Measurements from ENCODE around the gene SEL1L3. TPM values are rescaled to one million over a fixed set of nuclear protein-coding genes. Genes with fewer than 3 reads are reported as not detected.

Gene SEL1L3
- total and polyA plus RNA-seq, 2 donors (not counting 1 experiment from before 2014, with no cell fraction given) = 120 to 280 TPM

DNA sequence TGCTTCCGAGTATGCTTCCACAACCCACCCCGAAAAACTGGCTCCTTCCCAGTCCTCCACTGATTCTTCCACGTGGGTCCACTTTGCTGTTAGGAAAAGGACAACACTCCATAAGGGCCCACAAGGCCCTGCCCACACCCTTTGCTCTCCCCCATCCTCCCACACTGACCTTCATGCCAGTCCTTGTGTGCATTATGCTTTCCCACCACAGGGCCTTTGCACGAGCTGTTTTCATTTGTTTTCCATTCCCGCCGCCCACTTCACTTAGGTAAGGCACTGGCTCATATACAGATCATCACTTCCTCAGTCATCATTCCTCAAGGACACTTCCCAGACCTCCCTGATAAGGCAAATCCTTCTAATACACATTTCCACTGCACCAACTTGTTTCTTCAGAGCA, 16.8 kb upstream of the SEL1L3 start:
- H2AFZ ChIP-seq (ENCODE audit: insufficient read depth, low read depth, low read length, poor library complexity, severe bottlenecking) = no peak overlapping the region
- ChIA-PET POLR2A (interaction anchor here (1.9 to 3.2 kb wide), 2 partner anchors 12 to 34 kb away, joined by 4 to 16 read pairs; partner anchors contain the start of gene SMIM20), CTCF (interaction anchor here (1.2 to 1.9 kb wide), 2 partner anchors 24 to 25 kb away, joined by 4 to 6 read pairs; no protein-coding TSS in a partner anchor)
- no peak overlapping the region for H3K9ac ChIP-seq (ENCODE audit: low read length)
- intact Hi-C loops (cut with micrococcal nuclease) = no loop called here
- ATAC-seq (ENCODE audit: low read depth) = no peak
- no peaks in the 10 kb centered on the region for H3K36me3 ChIP-seq (replicated peaks in 1 of 2; ENCODE audit: control extremely low read depth in 1 of 2, control insufficient read depth in 1 of 2, extremely low read depth in 1 of 2, insufficient read depth in 2 of 2, low read length in 1 of 2)
- no peak for TF ChIP-seq EZH2 (IDR thresholded peaks at IDR 0.05; ENCODE audit: borderline replicate concordance, insufficient read depth, low read depth, low read length, poor library complexity, severe bottlenecking)
- TF ChIP-seq CTCF (IDR thresholded peaks at IDR 0.05) = no peak
- H3K27ac ChIP-seq (ENCODE audit: low read length in 2 of 2) = peak overlapping the region; percentile 70 to 71
- H4K20me1 ChIP-seq (ENCODE audit: control insufficient read depth, insufficient read depth, low read length, poor library complexity, severe bottlenecking) = no peaks in the 10 kb centered on the region
- no peaks in the 10 kb centered on the region for H3K27me3 Mint-ChIP-seq
- H3K4me1 ChIP-seq (ENCODE audit: control insufficient read depth in 2 of 2, insufficient read depth in 2 of 2, low read length in 2 of 2) = peaks cover 70 to 76% of the 10 kb centered on the region in 2 donors
- no peak overlapping the region for H3K4me3 ChIP-seq (ENCODE audit: control extremely low read depth in 1 of 5, extremely low read depth in 1 of 5, insufficient read depth in 1 of 5, low read depth in 2 of 5, low read length in 4 of 5)
- WGBS (ENCODE audit: insufficient coverage) = 89% methylated on average over 6 of the region's 6 CpGs
- no peak for DNase-seq
- H3K27me3 ChIP-seq (replicated peaks in 1 of 4; ENCODE audit: control extremely low read depth in 1 of 4, control insufficient read depth in 3 of 4, insufficient read depth in 4 of 4, low read length in 3 of 4) = no peaks in the 10 kb centered on the region
- H3K79me2 ChIP-seq (ENCODE audit: control insufficient read depth, insufficient read depth, low read length) = peaks cover 20% of the 10 kb centered on the region
- H3K9me3 ChIP-seq (ENCODE audit: control extremely low read depth in 1 of 3, control insufficient read depth in 2 of 3, insufficient read depth in 1 of 3, low read length in 2 of 3) = peaks cover 0 to 3% (median 0%) of the 10 kb centered on the region in 3 donors
- H3K9me3 Mint-ChIP-seq (ENCODE audit: insufficient read depth) = peaks cover 2% of the 10 kb centered on the region
- peaks cover 80% of the 10 kb centered on the region for H3K4me1 Mint-ChIP-seq
- H3K4me2 ChIP-seq (replicated peaks; ENCODE audit: low read depth, low read length, poor library complexity, severe bottlenecking) = peak overlapping the region; percentile 45
- peak overlapping the region; percentile 82 for H3K4me3 Mint-ChIP-seq
- peak overlapping the region; percentile 97 for H3K27ac Mint-ChIP-seq

- WGBS (ENCODE audit: insufficient coverage) = 86% methylated on average over 8 of the region's 9 CpGs
- no peaks in the 10 kb centered on the region for H3K36me3 ChIP-seq (replicated peaks in 1 of 2; ENCODE audit: control extremely low read depth in 1 of 2, control insufficient read depth in 1 of 2, extremely low read depth in 1 of 2, insufficient read depth in 2 of 2, low read length in 1 of 2)
- intact Hi-C loops (cut with micrococcal nuclease) = no loop called here
- H3K4me2 ChIP-seq (replicated peaks; ENCODE audit: low read depth, low read length, poor library complexity, severe bottlenecking) = peak overlapping the region; percentile 45
- TF ChIP-seq EZH2 (IDR thresholded peaks at IDR 0.05; ENCODE audit: borderline replicate concordance, insufficient read depth, low read depth, low read length, poor library complexity, severe bottlenecking) (no peak), CTCF (IDR thresholded peaks at IDR 0.05) (no peak)
- H3K27me3 ChIP-seq (replicated peaks in 1 of 4; ENCODE audit: control extremely low read depth in 1 of 4, control insufficient read depth in 3 of 4, insufficient read depth in 4 of 4, low read length in 3 of 4) = no peaks in the 10 kb centered on the region
- H3K9me3 ChIP-seq (ENCODE audit: control extremely low read depth in 1 of 3, control insufficient read depth in 2 of 3, insufficient read depth in 1 of 3, low read length in 2 of 3) = peaks cover 0 to 3% (median 0%) of the 10 kb centered on the region in 3 donors
- no peak overlapping the region for H3K9ac ChIP-seq (ENCODE audit: low read length)
- H4K20me1 ChIP-seq (ENCODE audit: control insufficient read depth, insufficient read depth, low read length, poor library complexity, severe bottlenecking) = no peaks in the 10 kb centered on the region
- POLR2A ChIA-PET = interaction anchor here (1.9 to 3.2 kb wide), 2 partner anchors 11 to 34 kb away, joined by 4 to 16 read pairs; partner anchors contain the start of gene SMIM20
- H3K4me1 ChIP-seq (ENCODE audit: control insufficient read depth in 2 of 2, insufficient read depth in 2 of 2, low read length in 2 of 2) = peaks cover 70 to 76% of the 10 kb centered on the region in 2 donors
- H3K9me3 Mint-ChIP-seq (ENCODE audit: insufficient read depth) = peaks cover 2% of the 10 kb centered on the region
- peak; percentile 41 for DNase-seq
- no peak overlapping the region for H2AFZ ChIP-seq (ENCODE audit: insufficient read depth, low read depth, low read length, poor library complexity, severe bottlenecking)
- peak overlapping the region; percentile 97 for H3K27ac Mint-ChIP-seq
- H3K27me3 Mint-ChIP-seq = no peaks in the 10 kb centered on the region
- ATAC-seq (ENCODE audit: low read depth) = no peak
- peak overlapping the region; percentile 70 to 71 for H3K27ac ChIP-seq (ENCODE audit: low read length in 2 of 2)
- H3K79me2 ChIP-seq (ENCODE audit: control insufficient read depth, insufficient read depth, low read length) = peaks cover 20% of the 10 kb centered on the region
- H3K4me3 Mint-ChIP-seq = peak overlapping the region; percentile 82
- CTCF ChIA-PET = interaction anchor here (0.7 to 1.9 kb wide), 4 partner anchors 10 to 37 kb away, joined by 3 to 6 read pairs (median 4); no protein-coding TSS in a partner anchor
- H3K4me3 ChIP-seq (ENCODE audit: control extremely low read depth in 1 of 5, extremely low read depth in 1 of 5, insufficient read depth in 1 of 5, low read depth in 2 of 5, low read length in 4 of 5) = no peak overlapping the region
- peaks cover 79% of the 10 kb centered on the region for H3K4me1 Mint-ChIP-seq
These were observed 16.4 kb upstream of the SEL1L3 start for GRCh38 chr4:25879091-25879584.
